H1 (cell line): Measurements from ENCODE around the gene IFT43. TPM values are rescaled to one million over a fixed set of nuclear protein-coding genes. Genes with fewer than 3 reads are reported as not detected.

Experiments
- ASH2L ChIP-seq: fragments of 200-600, 300-600 bp; sonication (generic); IDR thresholded peaks from one replicate; pipeline ENCODE4 v1.7.1; 2017; ENCODE audit warnings: low read length
- ATF3 ChIP-seq: IDR thresholded peaks from 2 replicates; pipeline ENCODE4 v1.6.1; 2011; ENCODE audit warnings: low read depth, mild to moderate bottlenecking, low read length; ENCODE audit not compliant: insufficient read depth
- BCL11A ChIP-seq, 2 experiments: IDR thresholded peaks; one replicate each; pipeline ENCODE4 v1.6.1; 2011; ENCODE audit warnings: low read depth in 2 of 2, low read length in 2 of 2, mild to moderate bottlenecking in 2 of 2
- EP300 ChIP-seq, 2 experiments: IDR thresholded peaks; 1 replicate in 1 of 2; 2 replicates in 1 of 2; pipeline ENCODE4 v1.6.1; 2011 to 2012; ENCODE audit warnings: low read depth in 2 of 2, low read length in 2 of 2, mild to moderate bottlenecking in 2 of 2, borderline replicate concordance in 1 of 2, inconsistent platforms in 1 of 2, moderate library complexity in 1 of 2
- MAX ChIP-seq: IDR thresholded peaks from 2 replicates; pipeline ENCODE4 v1.6.1; 2012; ENCODE audit warnings: inconsistent platforms
- NRF1 ChIP-seq: IDR thresholded peaks from 2 replicates; pipeline ENCODE4 v1.6.1; 2011; ENCODE audit warnings: mild to moderate bottlenecking, low read depth, low read length, improper control_type of control experiment
- POU5F1 ChIP-seq: IDR thresholded peaks from 2 replicates; pipeline ENCODE4 v1.6.1; 2011; ENCODE audit warnings: low read depth, mild to moderate bottlenecking, low read length, moderate library complexity
- RAD21 ChIP-seq, 2 experiments: IDR thresholded peaks in 1 of 2; conservative IDR thresholded peaks in 1 of 2; 2 replicates each; pipeline ENCODE4 v1.6.1; 2011; ENCODE audit warnings: low read depth in 2 of 2, low read length in 2 of 2, improper control_type of control experiment in 1 of 2, inconsistent platforms in 1 of 2, mild to moderate bottlenecking in 1 of 2, moderate library complexity in 1 of 2
- SP2 ChIP-seq: IDR thresholded peaks from 2 replicates; pipeline ENCODE4 v1.6.1; 2012; ENCODE audit warnings: mild to moderate bottlenecking, low read length, inconsistent platforms
- TCF12 ChIP-seq: IDR thresholded peaks from 2 replicates; pipeline ENCODE4 v1.6.1; 2011; ENCODE audit warnings: low read depth, mild to moderate bottlenecking, low read length
- polyA plus RNA-seq, 7 experiments: library from polyadenylated mRNA; depleted of rRNA in 3 of 7; stranded (reverse) in 5 of 7; unstranded in 2 of 7; fragments of >200 nt in 5 of 7; fragments of 200-250 nt in 2 of 7; gene quantifications; 1 replicate in 5 of 7; 2 replicates in 1 of 7; 4 replicates in 1 of 7; pipeline versions ENCODE4 v1.2.1 to v1.2.3, GENCODE V29; 2011 to 2013; ENCODE audit warnings: missing spikeins in 2 of 7, mixed read lengths in 2 of 7
- total RNA-seq: library from RNA; stranded (reverse); fragmentation: NEBNext Ultra II Directional; extraction: Animal tissue kit (Norgen Biotek cat#: 25700); gene quantifications from 2 replicates; pipeline ENCODE4 v1.2.1, GENCODE V29; 2021

The IFT43 gene
- total and polyA plus RNA-seq, 2 of the 8 experiments (the other 6 are each of a cell fraction or from before 2014, with no cell fraction given) = 17.0 to 20.8 TPM

GRCh38 chr14:76133103-76133502 is 147.5 kb downstream of the IFT43 start (continued):
- TF ChIP-seq ASH2L (no peak), MAX (no peak), TCF12 (no peak), EP300 (IDR thresholded peaks at IDR 0.05; ENCODE audit: borderline replicate concordance in 1 of 2, low read depth in 2 of 2, low read length in 2 of 2) (no peak), NRF1 (no peak), RAD21 (IDR thresholded peaks at IDR 0.05 in 1 of 2, conservative IDR thresholded peaks at IDR 0.05 in 1 of 2; ENCODE audit: low read depth in 2 of 2, low read length in 2 of 2) (no peak), SP2 (no peak), BCL11A (IDR thresholded peaks at IDR 0.05; ENCODE audit: low read depth in 2 of 2, low read length in 2 of 2) (no peak), ATF3 (no peak), POU5F1 (no peak)
- TF ChIP-seq, all 59 proteins: peak for 3

Other genes with a start within 250 kb of the IFT43 start
- gene TGFB3, start 3.8 kb upstream of the IFT43 start, total RNA-seq = 0.65 and 2.1 TPM in 2 replicates
- 0.86 and 1.5 TPM in 2 replicates for gene TGFB3, start 3.8 kb upstream of the IFT43 start, polyA plus RNA-seq (2011; rRNA removed)
- gene GPATCH2L, start 166.2 kb downstream of the IFT43 start, total RNA-seq = 54.9 and 56.1 TPM in 2 replicates
- 26.0 and 36.9 TPM in 2 replicates for gene GPATCH2L, start 166.2 kb downstream of the IFT43 start, polyA plus RNA-seq (2011; rRNA removed)